ENCODE results near the gene PAAF1. TPM values are rescaled to one million over a fixed set of nuclear protein-coding genes. Genes with fewer than 3 reads are reported as not detected.

The PAAF1 gene
- total and polyA plus RNA-seq, 2 experiments from 2014 or later, result 13.6 to 18.1 TPM

GRCh38 chr11:73931039-73931645, 54.3 kb downstream of the PAAF1 start:
- no peak overlapping the region for H3K4me3 Mint-ChIP-seq

More at GRCh38 chr11:73931039-73931645, 54.3 kb downstream of the PAAF1 start:
- Mint-ChIP-seq H3K36me3 (ENCODE audit: low read depth) (peaks cover 36% of the 10 kb centered on the region), H3K4me1 (peaks cover 2% of the 10 kb centered on the region; the same call in 1 of the 3 replicates), H3K27ac (peak overlapping the region; percentile 44; the same call in 1 of the 2 replicates), H3K27me3 (ENCODE audit: insufficient read depth, low read depth, poor library complexity) (no peaks in the 10 kb centered on the region), H3K9me3 (peaks cover 3% of the 10 kb centered on the region; the same call in 2 of the 3 replicates)
- 0 out of 2 replicates have a peak, but pooled peaks have one; percentile 26 for TF ChIP-seq CREB1 (CRISPR knock-in tag; IDR thresholded peaks at IDR 0.05; ENCODE audit: low read depth)
- TF ChIP-seq CTCF (conservative IDR thresholded peaks at IDR 0.05; ENCODE audit: low read depth in 2 of 2), result peak; percentile 69 to 87
- no peak for TF ChIP-seq ZNF462 (CRISPR knock-in tag; IDR thresholded peaks at IDR 0.05)
- no peaks in the 10 kb centered on the region for H3K27me3 ChIP-seq (ENCODE audit: insufficient read depth)
- H3K79me2 ChIP-seq (replicated peaks; ENCODE audit: insufficient read depth), result no peaks in the 10 kb centered on the region
- no peaks in the 10 kb centered on the region for H3F3A ChIP-seq (replicated peaks; ENCODE audit: low read depth)
- H3K4me2 ChIP-seq, result no peak overlapping the region
- no peak overlapping the region for H3K4me3 ChIP-seq
- no peak overlapping the region for H3K27ac ChIP-seq (ENCODE audit: low read depth)
- no peaks in the 10 kb centered on the region for H3K4me1 ChIP-seq (ENCODE audit: insufficient read depth)
- H2AFZ ChIP-seq, result no peak overlapping the region
- ATAC-seq (peak; percentile 100), DNase-seq (ENCODE audit: low spot score) (peak; percentile 90)
- no peaks in the 10 kb centered on the region for H3K36me3 ChIP-seq (ENCODE audit: insufficient read depth)
- no peaks in the 10 kb centered on the region for H4K20me1 ChIP-seq (replicated peaks; ENCODE audit: insufficient read depth)
- H3K9me2 ChIP-seq (ENCODE audit: insufficient read depth), result no peaks in the 10 kb centered on the region
